ENCODE measurements around the gene S1PR2.
"Not testable (repeated sequence)": the region's sequence is repeated elsewhere in the genome, so short reads cannot be mapped to it uniquely, and the experiment has no call there.

S1PR2 gene

DNA sequence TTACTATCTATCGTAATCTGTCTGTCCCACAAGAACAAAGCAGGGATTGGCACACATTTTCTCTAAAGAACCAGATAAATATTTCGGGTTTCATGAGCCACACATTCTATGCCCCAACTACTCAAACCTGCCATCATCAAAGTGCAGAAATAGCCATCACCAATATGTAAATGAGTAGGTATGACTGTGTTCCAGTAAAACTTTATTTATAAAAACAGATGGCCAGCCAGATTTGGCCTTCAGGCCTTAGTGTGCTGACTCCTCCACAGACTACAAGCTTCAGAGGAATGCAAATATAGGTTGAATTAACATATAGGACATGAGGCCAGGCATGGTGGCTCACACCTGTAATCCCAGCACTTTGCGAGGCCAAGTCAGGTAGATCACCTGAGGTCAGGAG lies 27.4 kb downstream of the S1PR2 start:
- TF ChIP-seq ARNTL (CRISPR knock-in tag; IDR thresholded peaks at IDR 0.05; ENCODE audit: borderline replicate concordance, low read depth), result no peak
- TF ChIP-seq GLIS3 (CRISPR knock-in tag; IDR thresholded peaks at IDR 0.05), result no peak
- TF ChIP-seq ZNF565 (CRISPR knock-in tag; conservative IDR thresholded peaks at IDR 0.05; ENCODE audit: low read depth), result no peak
- TF ChIP-seq, protein P1, sequence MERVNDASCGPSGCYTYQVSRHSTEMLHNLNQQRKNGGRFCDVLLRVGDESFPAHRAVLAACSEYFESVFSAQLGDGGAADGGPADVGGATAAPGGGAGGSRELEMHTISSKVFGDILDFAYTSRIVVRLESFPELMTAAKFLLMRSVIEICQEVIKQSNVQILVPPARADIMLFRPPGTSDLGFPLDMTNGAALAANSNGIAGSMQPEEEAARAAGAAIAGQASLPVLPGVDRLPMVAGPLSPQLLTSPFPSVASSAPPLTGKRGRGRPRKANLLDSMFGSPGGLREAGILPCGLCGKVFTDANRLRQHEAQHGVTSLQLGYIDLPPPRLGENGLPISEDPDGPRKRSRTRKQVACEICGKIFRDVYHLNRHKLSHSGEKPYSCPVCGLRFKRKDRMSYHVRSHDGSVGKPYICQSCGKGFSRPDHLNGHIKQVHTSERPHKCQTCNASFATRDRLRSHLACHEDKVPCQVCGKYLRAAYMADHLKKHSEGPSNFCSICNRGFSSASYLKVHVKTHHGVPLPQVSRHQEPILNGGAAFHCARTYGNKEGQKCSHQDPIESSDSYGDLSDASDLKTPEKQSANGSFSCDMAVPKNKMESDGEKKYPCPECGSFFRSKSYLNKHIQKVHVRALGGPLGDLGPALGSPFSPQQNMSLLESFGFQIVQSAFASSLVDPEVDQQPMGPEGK (CRISPR knock-in tag; IDR thresholded peaks at IDR 0.05; ENCODE audit: borderline replicate concordance), result no peak
- no peak for TF ChIP-seq OSR1 (CRISPR knock-in tag; IDR thresholded peaks at IDR 0.05)
- TF ChIP-seq, protein P2, sequence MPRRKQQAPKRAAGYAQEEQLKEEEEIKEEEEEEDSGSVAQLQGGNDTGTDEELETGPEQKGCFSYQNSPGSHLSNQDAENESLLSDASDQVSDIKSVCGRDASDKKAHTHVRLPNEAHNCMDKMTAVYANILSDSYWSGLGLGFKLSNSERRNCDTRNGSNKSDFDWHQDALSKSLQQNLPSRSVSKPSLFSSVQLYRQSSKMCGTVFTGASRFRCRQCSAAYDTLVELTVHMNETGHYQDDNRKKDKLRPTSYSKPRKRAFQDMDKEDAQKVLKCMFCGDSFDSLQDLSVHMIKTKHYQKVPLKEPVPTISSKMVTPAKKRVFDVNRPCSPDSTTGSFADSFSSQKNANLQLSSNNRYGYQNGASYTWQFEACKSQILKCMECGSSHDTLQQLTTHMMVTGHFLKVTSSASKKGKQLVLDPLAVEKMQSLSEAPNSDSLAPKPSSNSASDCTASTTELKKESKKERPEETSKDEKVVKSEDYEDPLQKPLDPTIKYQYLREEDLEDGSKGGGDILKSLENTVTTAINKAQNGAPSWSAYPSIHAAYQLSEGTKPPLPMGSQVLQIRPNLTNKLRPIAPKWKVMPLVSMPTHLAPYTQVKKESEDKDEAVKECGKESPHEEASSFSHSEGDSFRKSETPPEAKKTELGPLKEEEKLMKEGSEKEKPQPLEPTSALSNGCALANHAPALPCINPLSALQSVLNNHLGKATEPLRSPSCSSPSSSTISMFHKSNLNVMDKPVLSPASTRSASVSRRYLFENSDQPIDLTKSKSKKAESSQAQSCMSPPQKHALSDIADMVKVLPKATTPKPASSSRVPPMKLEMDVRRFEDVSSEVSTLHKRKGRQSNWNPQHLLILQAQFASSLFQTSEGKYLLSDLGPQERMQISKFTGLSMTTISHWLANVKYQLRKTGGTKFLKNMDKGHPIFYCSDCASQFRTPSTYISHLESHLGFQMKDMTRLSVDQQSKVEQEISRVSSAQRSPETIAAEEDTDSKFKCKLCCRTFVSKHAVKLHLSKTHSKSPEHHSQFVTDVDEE (CRISPR knock-in tag; IDR thresholded peaks at IDR 0.05), result no peak
- TF ChIP-seq PPARA (CRISPR knock-in tag; IDR thresholded peaks at IDR 0.05; ENCODE audit: borderline replicate concordance), result no peak
- no peak for TF ChIP-seq ZFP3 (CRISPR knock-in tag; IDR thresholded peaks at IDR 0.05)
- no peak for TF ChIP-seq RARB (CRISPR knock-in tag; IDR thresholded peaks at IDR 0.05)
- TF ChIP-seq, protein P3, sequence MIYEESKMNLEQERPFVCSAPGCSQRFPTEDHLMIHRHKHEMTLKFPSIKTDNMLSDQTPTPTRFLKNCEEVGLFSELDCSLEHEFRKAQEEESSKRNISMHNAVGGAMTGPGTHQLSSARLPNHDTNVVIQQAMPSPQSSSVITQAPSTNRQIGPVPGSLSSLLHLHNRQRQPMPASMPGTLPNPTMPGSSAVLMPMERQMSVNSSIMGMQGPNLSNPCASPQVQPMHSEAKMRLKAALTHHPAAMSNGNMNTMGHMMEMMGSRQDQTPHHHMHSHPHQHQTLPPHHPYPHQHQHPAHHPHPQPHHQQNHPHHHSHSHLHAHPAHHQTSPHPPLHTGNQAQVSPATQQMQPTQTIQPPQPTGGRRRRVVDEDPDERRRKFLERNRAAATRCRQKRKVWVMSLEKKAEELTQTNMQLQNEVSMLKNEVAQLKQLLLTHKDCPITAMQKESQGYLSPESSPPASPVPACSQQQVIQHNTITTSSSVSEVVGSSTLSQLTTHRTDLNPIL (CRISPR knock-in tag; IDR thresholded peaks at IDR 0.05; ENCODE audit: low read depth), result no peak
- no peak for TF ChIP-seq CSDC2 (CRISPR knock-in tag; IDR thresholded peaks at IDR 0.05)
- TF ChIP-seq, protein P4, sequence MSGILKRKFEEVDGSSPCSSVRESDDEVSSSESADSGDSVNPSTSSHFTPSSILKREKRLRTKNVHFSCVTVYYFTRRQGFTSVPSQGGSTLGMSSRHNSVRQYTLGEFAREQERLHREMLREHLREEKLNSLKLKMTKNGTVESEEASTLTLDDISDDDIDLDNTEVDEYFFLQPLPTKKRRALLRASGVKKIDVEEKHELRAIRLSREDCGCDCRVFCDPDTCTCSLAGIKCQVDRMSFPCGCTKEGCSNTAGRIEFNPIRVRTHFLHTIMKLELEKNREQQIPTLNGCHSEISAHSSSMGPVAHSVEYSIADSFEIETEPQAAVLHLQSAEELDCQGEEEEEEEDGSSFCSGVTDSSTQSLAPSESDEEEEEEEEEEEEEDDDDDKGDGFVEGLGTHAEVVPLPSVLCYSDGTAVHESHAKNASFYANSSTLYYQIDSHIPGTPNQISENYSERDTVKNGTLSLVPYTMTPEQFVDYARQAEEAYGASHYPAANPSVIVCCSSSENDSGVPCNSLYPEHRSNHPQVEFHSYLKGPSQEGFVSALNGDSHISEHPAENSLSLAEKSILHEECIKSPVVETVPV (CRISPR knock-in tag; IDR thresholded peaks at IDR 0.05), result no peak
- no peak for TF ChIP-seq ESRRG (CRISPR knock-in tag; IDR thresholded peaks at IDR 0.05)
- no peak for TF ChIP-seq TCF4 (CRISPR knock-in tag; IDR thresholded peaks at IDR 0.05; ENCODE audit: borderline replicate concordance)
- TF ChIP-seq, protein P5, sequence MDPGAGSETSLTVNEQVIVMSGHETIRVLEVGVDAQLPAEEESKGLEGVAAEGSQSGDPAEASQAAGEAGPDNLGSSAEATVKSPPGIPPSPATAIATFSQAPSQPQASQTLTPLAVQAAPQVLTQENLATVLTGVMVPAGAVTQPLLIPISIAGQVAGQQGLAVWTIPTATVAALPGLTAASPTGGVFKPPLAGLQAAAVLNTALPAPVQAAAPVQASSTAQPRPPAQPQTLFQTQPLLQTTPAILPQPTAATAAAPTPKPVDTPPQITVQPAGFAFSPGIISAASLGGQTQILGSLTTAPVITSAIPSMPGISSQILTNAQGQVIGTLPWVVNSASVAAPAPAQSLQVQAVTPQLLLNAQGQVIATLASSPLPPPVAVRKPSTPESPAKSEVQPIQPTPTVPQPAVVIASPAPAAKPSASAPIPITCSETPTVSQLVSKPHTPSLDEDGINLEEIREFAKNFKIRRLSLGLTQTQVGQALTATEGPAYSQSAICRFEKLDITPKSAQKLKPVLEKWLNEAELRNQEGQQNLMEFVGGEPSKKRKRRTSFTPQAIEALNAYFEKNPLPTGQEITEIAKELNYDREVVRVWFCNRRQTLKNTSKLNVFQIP (CRISPR knock-in tag; IDR thresholded peaks at IDR 0.05; ENCODE audit: borderline replicate concordance, low read depth), result no peak
- no peak for TF ChIP-seq SNAI2 (CRISPR knock-in tag; IDR thresholded peaks at IDR 0.05)
- no peak for TF ChIP-seq ZNF8 (CRISPR knock-in tag; IDR thresholded peaks at IDR 0.05)
- TF ChIP-seq ZC3H10 (CRISPR knock-in tag; IDR thresholded peaks at IDR 0.05), result no peak
- no peak for ATAC-seq

DNA sequence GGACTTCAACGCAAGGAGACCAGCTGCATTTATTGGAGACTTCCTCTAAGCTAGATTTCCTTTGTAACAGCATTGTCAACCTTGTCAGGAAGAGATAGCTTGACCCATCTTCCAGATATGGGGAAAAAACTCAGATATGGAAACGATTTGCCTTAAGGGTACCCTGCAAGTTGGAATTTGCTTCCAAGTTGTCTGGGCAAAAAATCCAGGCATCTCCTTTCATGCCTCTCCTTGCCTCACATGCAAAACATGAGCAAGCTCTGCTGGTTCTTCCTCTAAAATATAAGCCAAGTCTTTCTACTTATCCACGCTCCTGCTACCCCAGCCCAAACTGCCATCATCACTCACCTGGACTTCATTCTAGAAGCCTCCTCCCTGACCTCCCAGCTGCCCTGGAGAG lies 30.0 kb downstream of the S1PR2 start:
- TF ChIP-seq ESRRG (CRISPR knock-in tag; IDR thresholded peaks at IDR 0.05), result no peak
- TF ChIP-seq CSDC2 (CRISPR knock-in tag; IDR thresholded peaks at IDR 0.05), result no peak
- no peak for TF ChIP-seq RARB (CRISPR knock-in tag; IDR thresholded peaks at IDR 0.05)
- no peak for TF ChIP-seq TCF4 (CRISPR knock-in tag; IDR thresholded peaks at IDR 0.05; ENCODE audit: borderline replicate concordance)
- no peak for TF ChIP-seq TOX (CRISPR knock-in tag; IDR thresholded peaks at IDR 0.05; ENCODE audit: borderline replicate concordance)
- ATAC-seq, result no peak

DNA sequence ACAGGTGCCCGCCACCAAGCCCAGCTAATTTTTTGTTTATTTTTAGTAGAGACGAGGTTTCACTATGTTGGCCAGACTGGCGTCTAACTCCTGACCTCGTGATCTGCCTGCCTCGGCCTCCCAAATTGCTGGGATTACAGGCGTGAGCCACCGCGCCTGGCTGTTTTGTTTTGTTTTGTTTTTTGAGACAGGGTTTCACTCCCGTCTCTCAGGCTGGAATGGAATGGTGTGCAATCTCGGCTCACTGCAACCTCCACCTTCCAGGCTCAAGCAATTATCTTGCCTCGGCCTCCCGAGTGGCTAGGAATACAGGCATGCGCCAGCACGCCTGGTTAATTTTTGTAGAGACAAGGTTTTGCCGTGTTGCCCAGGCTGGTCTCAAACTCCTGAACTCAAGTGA lies 31.0 kb downstream of the S1PR2 start:
- not testable (repeated sequence) for ATAC-seq

DNA sequence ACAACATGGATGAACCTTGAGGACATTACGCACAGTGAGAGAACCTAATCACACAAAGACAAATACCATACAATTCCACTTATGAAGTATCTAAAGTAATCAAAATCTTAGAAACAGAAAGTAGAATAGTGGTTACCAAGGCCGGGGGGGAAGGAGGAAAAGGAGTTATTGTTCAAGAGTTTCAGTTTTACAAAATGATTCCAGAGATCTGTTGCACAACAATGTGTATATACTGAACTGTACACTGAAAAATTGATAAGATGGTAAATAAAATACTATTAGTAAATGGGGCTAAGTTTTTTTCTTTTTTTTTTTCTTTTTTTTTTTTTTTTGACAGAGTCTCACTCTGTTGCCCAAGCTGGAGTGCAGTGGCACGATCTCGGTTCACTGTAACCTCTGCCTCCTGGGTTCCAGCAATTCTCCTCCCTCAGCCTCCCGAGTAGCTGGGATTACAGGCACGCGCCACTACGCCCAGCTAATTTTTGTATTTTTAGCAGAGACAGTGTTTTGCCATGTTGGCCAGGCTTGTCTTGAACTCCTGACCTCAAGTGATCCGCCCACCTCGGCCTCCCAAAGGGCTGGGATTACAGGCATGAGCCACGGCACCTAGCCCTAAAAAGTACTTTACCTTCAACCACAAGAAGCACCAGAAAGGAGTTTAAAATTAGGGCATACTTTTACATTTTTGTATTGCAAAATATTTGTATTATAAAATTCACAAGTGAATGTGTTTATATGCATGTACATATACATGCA lies 32.1 kb downstream of the S1PR2 start:
- ATAC-seq, result not testable (repeated sequence)

All from SK-N-SH treated with all-trans-retinoic acid at 6 μM for 48 hours (cell line).